Left lung (tissue), 10 donors: Measurements from ENCODE around the gene SPACDR. TPM values are rescaled to one million over a fixed set of nuclear protein-coding genes. Genes with fewer than 3 reads are reported as not detected.

Source experiments
- ATAC-seq: fragments of 200-7000 bp; cut with Tn5 transposase; one replicate; pipeline ENCODE4 v1.9.1; 2020; ENCODE audit warnings: moderate library complexity
- DNase-seq, 4 donors: peaks; one replicate each; pipeline ENCODE4 v3.0.0-alpha.2; 2013 to 2020
- H3K27ac ChIP-seq, 2 donors: fragments of 200-600 bp; sonication (generic) in 1 of 2; one replicate each; pipeline versions ENCODE4 v1.5.0 to v1.8.0; 2020 to 2021
- H3K27me3 ChIP-seq, 2 donors: fragments of 200-600 bp; sonication (generic) in 1 of 2; one replicate each; pipeline versions ENCODE4 v1.5.0 to v1.8.0; 2020 to 2021
- H3K36me3 ChIP-seq, 2 donors: fragments of 200-600 bp; sonication (generic) in 1 of 2; one replicate each; pipeline versions ENCODE4 v1.5.0 to v1.8.0; 2020 to 2021
- H3K4me1 ChIP-seq, 2 donors: fragments of 200-600 bp; one replicate each; pipeline ENCODE4 v1.8.0; 2021
- H3K4me3 ChIP-seq, 2 donors: fragments of 200-600 bp; sonication (generic) in 1 of 2; one replicate each; pipeline versions ENCODE4 v1.5.0 to v1.8.0; 2020 to 2021; ENCODE audit warnings: mild to moderate bottlenecking in 1 of 2
- H3K9me3 ChIP-seq, 2 donors: fragments of 200-600 bp; sonication (generic) in 1 of 2; one replicate each; pipeline versions ENCODE4 v1.5.0 to v1.8.0; 2020 to 2021
- intact Hi-C, 2 donors: fragments of 100-400 bp; cut with DNase I; formaldehyde crosslinking; loops; one replicate each; pipeline versions ENCODE4 v1.11.2 to v1.14.2; 2022
- polyA plus RNA-seq, 6 donors: library from polyadenylated mRNA; unstranded; fragments of 120-200 nt; gene quantifications; one replicate each; pipeline ENCODE4 v1.2.1, GENCODE V29; 2013; ENCODE audit not compliant: insufficient read length in 6 of 6
- total RNA-seq, 2 donors: library from RNA; stranded (reverse); fragmentation: NEBNext Ultra II Directional; extraction: Animal tissue kit (Norgen Biotek cat#: 25700); gene quantifications; one replicate each; pipeline ENCODE4 v1.2.1, GENCODE V29; 2021
- TF ChIP-seq, protein P1 (sequence below), 2 donors: fragments of 200-600 bp; sonication (generic) in 1 of 2; IDR thresholded peaks; one replicate each; pipeline versions ENCODE4 v1.5.0 to v1.8.0; 2021; ENCODE audit warnings: antibody characterized with exemption in 2 of 2
- donor health status: DM: no; HTN: yes; CAD: no.
- donor health status: DM: no; HTN: no; CAD: no.

Gene SPACDR
- total and polyA plus RNA-seq, 8 donors: 0.41 to 5.6 (median 4.0) TPM

DNA sequence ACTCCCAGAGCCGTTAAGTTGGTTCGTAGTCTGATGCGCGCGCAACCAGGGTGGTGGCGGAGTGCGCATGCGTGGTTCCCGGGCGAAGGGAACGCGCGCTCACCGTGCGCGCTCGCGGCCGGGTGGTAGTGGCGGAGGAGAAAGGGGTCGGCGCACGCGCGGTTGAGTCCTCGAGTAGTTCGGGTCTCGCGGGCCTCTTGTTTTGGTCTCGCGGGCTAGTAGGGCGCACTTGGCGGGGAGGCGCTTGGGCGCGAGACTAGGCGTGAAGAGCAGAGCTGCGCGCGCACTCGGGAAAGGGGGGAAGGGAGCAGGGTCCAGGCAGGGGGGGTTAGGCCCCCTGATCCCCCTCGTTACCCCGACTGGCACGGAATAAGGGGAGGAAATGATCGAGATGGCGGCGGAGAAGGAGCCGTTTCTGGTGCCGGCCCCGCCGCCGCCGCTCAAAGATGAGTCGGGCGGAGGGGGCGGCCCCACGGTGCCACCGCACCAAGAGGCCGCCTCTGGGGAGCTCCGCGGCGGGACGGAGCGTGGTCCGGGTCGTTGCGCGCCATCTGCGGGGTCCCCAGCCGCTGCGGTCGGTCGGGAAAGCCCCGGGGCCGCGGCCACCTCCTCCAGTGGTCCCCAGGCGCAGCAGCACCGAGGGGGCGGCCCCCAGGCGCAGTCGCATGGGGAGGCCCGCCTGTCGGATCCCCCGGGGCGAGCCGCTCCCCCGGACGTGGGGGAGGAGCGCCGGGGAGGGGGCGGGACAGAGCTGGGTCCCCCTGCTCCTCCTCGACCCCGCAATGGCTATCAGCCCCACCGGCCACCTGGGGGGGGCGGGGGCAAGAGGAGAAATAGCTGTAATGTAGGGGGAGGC is 34.2 kb downstream of the SPACDR start, which contains the start of gene MEPCE:
Gene MEPCE, plus strand, starts transcription at position 195 of the 856 bp plus-strand sequence. Its CDS starts 188 bp downstream, at position 383.
- peak within 1 kb of the TSS; percentile 99 to 100 for H3K27ac ChIP-seq
- no peaks in the 10 kb centered on the region for H3K9me3 ChIP-seq
- H3K4me3 ChIP-seq: peak within 1 kb of the TSS; percentile 93 to 99
- H3K36me3 ChIP-seq: peaks cover 0 to 35% of the 10 kb centered on the region in 2 donors
- TF ChIP-seq, protein P1, sequence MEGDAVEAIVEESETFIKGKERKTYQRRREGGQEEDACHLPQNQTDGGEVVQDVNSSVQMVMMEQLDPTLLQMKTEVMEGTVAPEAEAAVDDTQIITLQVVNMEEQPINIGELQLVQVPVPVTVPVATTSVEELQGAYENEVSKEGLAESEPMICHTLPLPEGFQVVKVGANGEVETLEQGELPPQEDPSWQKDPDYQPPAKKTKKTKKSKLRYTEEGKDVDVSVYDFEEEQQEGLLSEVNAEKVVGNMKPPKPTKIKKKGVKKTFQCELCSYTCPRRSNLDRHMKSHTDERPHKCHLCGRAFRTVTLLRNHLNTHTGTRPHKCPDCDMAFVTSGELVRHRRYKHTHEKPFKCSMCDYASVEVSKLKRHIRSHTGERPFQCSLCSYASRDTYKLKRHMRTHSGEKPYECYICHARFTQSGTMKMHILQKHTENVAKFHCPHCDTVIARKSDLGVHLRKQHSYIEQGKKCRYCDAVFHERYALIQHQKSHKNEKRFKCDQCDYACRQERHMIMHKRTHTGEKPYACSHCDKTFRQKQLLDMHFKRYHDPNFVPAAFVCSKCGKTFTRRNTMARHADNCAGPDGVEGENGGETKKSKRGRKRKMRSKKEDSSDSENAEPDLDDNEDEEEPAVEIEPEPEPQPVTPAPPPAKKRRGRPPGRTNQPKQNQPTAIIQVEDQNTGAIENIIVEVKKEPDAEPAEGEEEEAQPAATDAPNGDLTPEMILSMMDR (IDR thresholded peaks at IDR 0.05): no peak
- H3K27me3 ChIP-seq: no peaks in the 10 kb centered on the region
- peak; percentile 95 to 99 (median 98) for DNase-seq
- peaks cover 14 to 60% of the 10 kb centered on the region in 2 donors for H3K4me1 ChIP-seq
- peak; percentile 65 for ATAC-seq
- intact Hi-C loops: no loop called here

DNA sequence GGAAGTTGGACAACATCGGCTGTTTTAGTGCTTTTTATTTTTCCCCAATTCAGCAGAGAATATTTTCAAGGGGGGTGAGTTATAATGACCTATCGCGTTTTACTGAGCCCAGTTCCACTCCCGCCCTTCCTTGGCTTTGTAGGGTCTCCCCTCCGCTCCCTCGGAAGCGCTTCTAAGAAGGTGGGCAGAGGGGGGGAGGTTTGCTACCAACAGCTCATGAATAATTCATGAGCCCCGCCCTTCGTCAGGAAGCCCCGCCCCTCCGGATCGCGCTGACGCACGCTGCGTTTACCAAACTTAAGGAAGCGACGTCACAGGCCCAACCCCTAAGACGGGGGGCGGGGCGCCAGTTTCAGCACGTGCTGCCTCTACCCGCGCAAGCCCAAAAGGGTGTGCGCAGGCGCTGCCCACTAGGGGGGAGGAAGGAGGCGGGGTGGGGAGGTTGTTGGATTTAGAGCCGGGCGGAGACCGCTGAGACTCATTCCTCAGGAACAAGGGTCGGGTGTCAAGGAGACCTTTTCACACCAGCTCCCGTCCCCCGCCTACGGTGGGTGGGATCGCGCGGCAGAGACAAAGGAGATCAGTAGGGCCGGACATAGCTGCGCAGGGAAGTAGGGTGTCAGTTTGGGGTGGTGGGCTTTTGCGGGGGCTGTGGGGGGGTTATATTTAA is 35.0 kb downstream of the SPACDR start:
- Histone ChIP-seq H3K27me3 (no peaks in the 10 kb centered on the region), H3K36me3 (peaks cover 0 to 27% of the 10 kb centered on the region in 2 donors), H3K4me1 (peaks cover 10 to 52% of the 10 kb centered on the region in 2 donors), H3K9me3 (no peaks in the 10 kb centered on the region), H3K27ac (peak overlapping the region; percentile 99 to 100), H3K4me3 (peak overlapping the region; percentile 93 to 99)
- ATAC-seq (peak; percentile 81), DNase-seq (peak; percentile 100)
- TF ChIP-seq, protein P1 (IDR thresholded peaks at IDR 0.05): peak in 1 of 2 donors; percentile 60
- intact Hi-C loops: no loop called here

DNA sequence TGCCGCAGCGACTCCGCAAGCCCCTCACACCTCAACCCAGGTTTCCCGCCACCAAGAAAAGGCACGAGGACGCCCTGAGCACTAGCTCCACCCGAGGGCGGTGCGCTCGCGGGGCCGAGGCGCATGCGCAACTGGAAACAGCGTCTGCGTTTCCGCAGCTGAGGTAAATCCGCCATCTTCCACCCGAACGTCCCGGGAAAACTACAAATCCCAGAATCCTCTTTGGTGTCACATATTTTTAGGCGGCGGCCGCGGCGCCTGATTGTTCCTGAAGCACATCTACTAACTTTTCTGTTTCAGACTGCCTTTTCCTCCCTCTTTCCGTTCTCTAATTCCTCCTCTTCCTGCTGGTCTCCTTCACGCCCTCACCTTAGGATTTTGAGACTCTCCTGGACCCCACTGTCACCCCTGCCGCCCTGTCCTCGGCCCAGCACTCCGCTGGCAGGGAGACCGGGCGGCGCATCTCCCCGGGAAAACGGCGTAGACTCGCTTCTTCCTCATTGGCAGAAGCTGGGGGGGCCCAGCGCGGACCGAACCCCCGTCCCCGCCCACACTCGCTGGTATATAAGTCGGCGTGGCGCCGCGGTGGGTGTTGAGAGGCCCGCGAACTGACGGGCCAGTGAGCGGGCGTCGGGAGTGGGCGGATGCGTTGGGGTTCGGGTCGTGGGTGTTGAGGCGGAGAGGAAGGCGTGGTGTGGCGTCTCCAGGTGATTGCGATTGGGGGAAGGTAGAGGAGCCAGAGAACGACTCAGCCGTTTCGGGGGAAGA is 35.7 kb downstream of the SPACDR start, which contains the start of gene ZCWPW1:
Gene ZCWPW1, minus strand, starts transcription at position 505 of the 768 bp plus-strand sequence. CDS start 8,054 bp downstream, outside the sequence.
- ATAC-seq (peak; percentile 77), DNase-seq (peak; percentile 96 to 99 (median 98))
- peaks cover 10 to 45% of the 10 kb centered on the region in 2 donors for H3K4me1 ChIP-seq
- H3K27ac ChIP-seq: peak within 1 kb of the TSS; percentile 99 to 100
- peaks cover 0 to 20% of the 10 kb centered on the region in 2 donors for H3K36me3 ChIP-seq
- H3K9me3 ChIP-seq: no peaks in the 10 kb centered on the region
- TF ChIP-seq, protein P1 (IDR thresholded peaks at IDR 0.05): no peak
- peak within 1 kb of the TSS; percentile 93 to 99 for H3K4me3 ChIP-seq
- intact Hi-C loops: no loop called here
- H3K27me3 ChIP-seq: no peaks in the 10 kb centered on the region

- intact Hi-C loops: no loop called here
- H3K4me3 ChIP-seq: peak overlapping the region; percentile 93 to 99
- peaks cover 10 to 39% of the 10 kb centered on the region in 2 donors for H3K4me1 ChIP-seq
- H3K36me3 ChIP-seq: peaks cover 0 to 14% of the 10 kb centered on the region in 2 donors
- peak overlapping the region; percentile 99 to 100 for H3K27ac ChIP-seq
- H3K9me3 ChIP-seq: no peaks in the 10 kb centered on the region
- ATAC-seq (no peak), DNase-seq (no peak)
- TF ChIP-seq, protein P1 (IDR thresholded peaks at IDR 0.05): no peak
- H3K27me3 ChIP-seq: no peaks in the 10 kb centered on the region
These were observed 36.3 kb downstream of the SPACDR start for GRCh38 chr7:100427762-100428198.
